Daoy (cell line): ENCODE data around the gene ATXN3L. TPM values are rescaled to one million over a fixed set of nuclear protein-coding genes. Genes with fewer than 3 reads are reported as not detected.

ENCODE experiments used
- DNase-seq: peaks from one replicate; pipeline ENCODE4 v3.0.0-alpha.2; 2015; ENCODE audit warnings: low read depth
- total RNA-seq: library from RNA; depleted of rRNA; stranded (reverse); fragments of >200 nt; shearing (Covaris generic); gene quantifications from 2 replicates; pipeline ENCODE4 v1.2.3, GENCODE V29; 2014; rRNA removed

Gene ATXN3L
- not detected in 2 replicates for total RNA-seq

GRCh38 chrX:13319953-13320352 is at the start of gene ATXN3L:
Gene ATXN3L (minus strand): TSS chrX:13320053. CDS start chrX:13319934, 119 bp downstream.
- DNase-seq, result no peak

- DNase-seq, result no peak
These were observed 49.6 kb upstream of the ATXN3L start for GRCh38 chrX:13369256-13370030.

GRCh38 chrX:13367950-13368349 is 48.1 kb upstream of the ATXN3L start:
- DNase-seq, result no peak

GRCh38 chrX:13366698-13367097 is 46.8 kb upstream of the ATXN3L start:
- DNase-seq, result no peak

- DNase-seq, result no peak
These were observed 45.3 kb upstream of the ATXN3L start for GRCh38 chrX:13365161-13365560.

- no peak for DNase-seq
These were observed 44.5 kb upstream of the ATXN3L start for GRCh38 chrX:13364230-13364857.

- DNase-seq, result no peak
These were observed 40.3 kb upstream of the ATXN3L start for GRCh38 chrX:13360146-13360545.

GRCh38 chrX:13357925-13358324 is 38.1 kb upstream of the ATXN3L start:
- DNase-seq, result no peak

- DNase-seq, result no peak
These were observed 26.8 kb upstream of the ATXN3L start for GRCh38 chrX:13346646-13347045.

GRCh38 chrX:13345438-13345837 is 25.6 kb upstream of the ATXN3L start:
- DNase-seq, result no peak

- DNase-seq, result no peak
These were observed 25.2 kb upstream of the ATXN3L start for GRCh38 chrX:13345037-13345436.

- no peak for DNase-seq
These were observed 21.7 kb upstream of the ATXN3L start for GRCh38 chrX:13341491-13342101.

GRCh38 chrX:13340182-13340791 is 20.4 kb upstream of the ATXN3L start:
- no peak for DNase-seq

- no peak for DNase-seq
These were observed 19.8 kb upstream of the ATXN3L start for GRCh38 chrX:13339607-13340006.

GRCh38 chrX:13338996-13339515 is 19.2 kb upstream of the ATXN3L start:
- DNase-seq, result no peak

GRCh38 chrX:13334491-13334890 is 14.6 kb upstream of the ATXN3L start:
- no peak for DNase-seq

- DNase-seq, result no peak
These were observed 10.6 kb upstream of the ATXN3L start for GRCh38 chrX:13330446-13330845.

GRCh38 chrX:13327666-13328065 is 7.8 kb upstream of the ATXN3L start:
- no peak for DNase-seq

GRCh38 chrX:13323241-13323640 is 3.4 kb upstream of the ATXN3L start:
- DNase-seq, result no peak

GRCh38 chrX:13317366-13317765 is 2.5 kb downstream of the ATXN3L start:
- no peak for DNase-seq

GRCh38 chrX:13311560-13311959 is 8.3 kb downstream of the ATXN3L start:
- DNase-seq, result no peak

- DNase-seq, result no peak
These were observed 10.2 kb downstream of the ATXN3L start for GRCh38 chrX:13309631-13310030.
